PFSK-1 (cell line): ENCODE results near the gene DUSP15.

Source experiments
- FOXP2 ChIP-seq: optimal IDR thresholded peaks from 2 replicates; pipeline ENCODE3; 2011; ENCODE audit warnings: borderline replicate concordance, control low read depth, inconsistent platforms; ENCODE audit not compliant: insufficient read depth; ENCODE audit errors: extremely low read length, extremely low read depth
- POLR2AphosphoS5 ChIP-seq: IDR thresholded peaks from 2 replicates; pipeline ENCODE4 v1.6.1; 2012; ENCODE audit warnings: low read depth, mild to moderate bottlenecking, control low read depth, low read length, moderate library complexity
- SIN3A ChIP-seq: IDR thresholded peaks from 2 replicates; pipeline ENCODE4 v1.6.1; 2012; ENCODE audit warnings: mild to moderate bottlenecking, low read length, moderate library complexity, borderline replicate concordance; ENCODE audit not compliant: insufficient read depth
- TAF1 ChIP-seq: IDR thresholded peaks from 2 replicates; pipeline ENCODE4 v1.6.1; 2012; ENCODE audit warnings: low read length, control low read depth, borderline replicate concordance; ENCODE audit not compliant: insufficient read depth
- TF ChIP-seq, protein P1 (sequence below), 2 experiments: IDR thresholded peaks; 2 replicates each; pipeline versions ENCODE4 v1.6.1 to v1.8.0; 2011 to 2012; ENCODE audit warnings: low read depth in 2 of 2, low read length in 2 of 2, control low read depth in 1 of 2, inconsistent platforms in 1 of 2, mild to moderate bottlenecking in 1 of 2, moderate library complexity in 1 of 2; ENCODE audit not compliant: insufficient read depth in 1 of 2

DUSP15 gene

DNA sequence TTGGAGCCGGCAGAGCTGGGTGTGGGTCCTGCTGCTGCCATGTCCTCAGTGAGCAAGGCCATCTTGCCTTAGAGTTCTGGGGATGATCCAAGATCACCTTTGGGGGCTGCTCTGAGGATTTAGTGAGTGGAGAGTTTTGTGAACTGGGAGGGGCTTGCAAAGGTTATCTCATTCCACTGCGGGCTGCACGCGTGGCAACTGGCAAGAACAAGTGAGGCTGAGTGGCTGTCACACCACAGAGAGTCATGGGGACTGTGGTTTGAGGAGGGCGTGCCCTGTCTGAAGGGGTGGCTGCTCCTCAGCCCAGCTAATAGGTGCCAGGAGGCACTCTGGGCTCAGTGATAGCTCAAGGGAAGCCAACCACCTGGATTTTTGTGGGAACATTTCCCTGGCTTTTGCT lies 37.7 kb upstream of the DUSP15 start:
- no peak for TF ChIP-seq TAF1
- TF ChIP-seq FOXP2 = no peak
- no peak for TF ChIP-seq SIN3A
- TF ChIP-seq, protein P1, sequence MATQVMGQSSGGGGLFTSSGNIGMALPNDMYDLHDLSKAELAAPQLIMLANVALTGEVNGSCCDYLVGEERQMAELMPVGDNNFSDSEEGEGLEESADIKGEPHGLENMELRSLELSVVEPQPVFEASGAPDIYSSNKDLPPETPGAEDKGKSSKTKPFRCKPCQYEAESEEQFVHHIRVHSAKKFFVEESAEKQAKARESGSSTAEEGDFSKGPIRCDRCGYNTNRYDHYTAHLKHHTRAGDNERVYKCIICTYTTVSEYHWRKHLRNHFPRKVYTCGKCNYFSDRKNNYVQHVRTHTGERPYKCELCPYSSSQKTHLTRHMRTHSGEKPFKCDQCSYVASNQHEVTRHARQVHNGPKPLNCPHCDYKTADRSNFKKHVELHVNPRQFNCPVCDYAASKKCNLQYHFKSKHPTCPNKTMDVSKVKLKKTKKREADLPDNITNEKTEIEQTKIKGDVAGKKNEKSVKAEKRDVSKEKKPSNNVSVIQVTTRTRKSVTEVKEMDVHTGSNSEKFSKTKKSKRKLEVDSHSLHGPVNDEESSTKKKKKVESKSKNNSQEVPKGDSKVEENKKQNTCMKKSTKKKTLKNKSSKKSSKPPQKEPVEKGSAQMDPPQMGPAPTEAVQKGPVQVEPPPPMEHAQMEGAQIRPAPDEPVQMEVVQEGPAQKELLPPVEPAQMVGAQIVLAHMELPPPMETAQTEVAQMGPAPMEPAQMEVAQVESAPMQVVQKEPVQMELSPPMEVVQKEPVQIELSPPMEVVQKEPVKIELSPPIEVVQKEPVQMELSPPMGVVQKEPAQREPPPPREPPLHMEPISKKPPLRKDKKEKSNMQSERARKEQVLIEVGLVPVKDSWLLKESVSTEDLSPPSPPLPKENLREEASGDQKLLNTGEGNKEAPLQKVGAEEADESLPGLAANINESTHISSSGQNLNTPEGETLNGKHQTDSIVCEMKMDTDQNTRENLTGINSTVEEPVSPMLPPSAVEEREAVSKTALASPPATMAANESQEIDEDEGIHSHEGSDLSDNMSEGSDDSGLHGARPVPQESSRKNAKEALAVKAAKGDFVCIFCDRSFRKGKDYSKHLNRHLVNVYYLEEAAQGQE (IDR thresholded peaks at IDR 0.05; ENCODE audit: insufficient read depth in 1 of 2, low read depth in 2 of 2, low read length in 2 of 2) = no peak
- TF ChIP-seq POLR2AphosphoS5 = no peak

- TF ChIP-seq POLR2AphosphoS5 = no peak
- TF ChIP-seq TAF1 = no peak
- no peak for TF ChIP-seq FOXP2
- TF ChIP-seq, protein P1 (IDR thresholded peaks at IDR 0.05; ENCODE audit: insufficient read depth in 1 of 2, low read depth in 2 of 2, low read length in 2 of 2) = no peak
These were observed 36.7 kb upstream of the DUSP15 start for GRCh38 chr20:31907046-31907445.

GRCh38 chr20:31906001-31906400 lies 35.7 kb upstream of the DUSP15 start:
- no peak for TF ChIP-seq SIN3A
- no peak for TF ChIP-seq TAF1
- TF ChIP-seq, protein P1 (IDR thresholded peaks at IDR 0.05; ENCODE audit: insufficient read depth in 1 of 2, low read depth in 2 of 2, low read length in 2 of 2) = no peak
- TF ChIP-seq POLR2AphosphoS5 = no peak
- no peak for TF ChIP-seq FOXP2

DNA sequence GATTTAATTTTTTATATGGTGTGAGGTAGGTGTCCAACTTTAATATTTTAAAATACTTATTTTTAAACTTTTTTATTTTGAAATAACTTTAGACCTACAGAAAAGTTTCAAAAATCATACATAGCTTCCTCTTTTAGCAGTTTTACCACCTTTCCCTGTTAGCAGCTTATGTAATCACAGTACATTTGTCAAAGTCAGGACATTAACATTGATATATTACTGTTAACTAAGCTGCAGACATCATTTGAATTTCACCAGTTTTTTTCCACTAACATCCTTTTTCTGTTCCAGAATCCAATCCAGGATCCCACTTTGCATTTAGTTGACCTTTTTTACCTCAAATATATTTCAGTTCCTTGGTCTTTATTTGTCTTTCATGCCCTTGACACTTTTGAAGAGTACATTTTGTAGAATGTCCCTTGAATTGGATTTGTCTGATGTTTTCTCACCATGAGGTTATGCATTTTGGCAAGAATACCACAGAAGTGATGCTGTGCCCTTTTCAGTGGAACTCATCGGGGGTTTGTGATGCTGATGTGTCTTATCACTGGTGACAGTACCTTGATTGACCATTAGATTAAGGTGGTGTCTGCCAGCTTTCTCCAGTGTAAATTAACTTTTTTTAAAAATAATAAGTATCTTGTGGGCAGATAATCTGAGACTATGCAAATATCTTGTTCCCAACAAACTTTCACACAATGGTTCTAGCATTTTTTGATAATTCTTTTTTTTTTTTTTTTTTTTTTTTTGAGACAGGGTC lies 33.5 kb upstream of the DUSP15 start:
- TF ChIP-seq POLR2AphosphoS5 = no peak
- TF ChIP-seq TAF1 = no peak
- TF ChIP-seq, protein P1 (IDR thresholded peaks at IDR 0.05; ENCODE audit: insufficient read depth in 1 of 2, low read depth in 2 of 2, low read length in 2 of 2) = no peak
- no peak for TF ChIP-seq SIN3A
- TF ChIP-seq FOXP2 = no peak
